Tibial artery (tissue), 4 donors: ENCODE measurements around the gene DSCAM.

ENCODE experiments used
- DNase-seq, 2 donors: peaks; one replicate each; pipeline ENCODE4 v3.0.0-alpha.2; 2019
- H3K27ac ChIP-seq, 2 donors: fragments of 200-600 bp; sonication (generic) in 1 of 2; 1 replicate in 1 of 2; 2 replicates in 1 of 2; pipeline ENCODE4 v1.5.1; 2018 to 2019; ENCODE audit warnings: mild to moderate bottlenecking in 1 of 2
- H3K27me3 ChIP-seq, 2 donors: fragments of 200-600 bp; sonication (generic) in 1 of 2; one replicate each; pipeline versions ENCODE4 v1.5.1 to v1.6.0; 2016 to 2019
- H3K36me3 ChIP-seq, 3 donors: fragments of 200-600 bp; sonication (generic) in 2 of 3; one replicate each; pipeline ENCODE4 v1.5.1; 2016 to 2019; ENCODE audit warnings: mild to moderate bottlenecking in 2 of 3
- H3K4me1 ChIP-seq, 4 donors: fragments of 200-600 bp; sonication (generic) in 2 of 4; 1 replicate in 3 of 4; 2 replicates in 1 of 4; pipeline ENCODE4 v1.5.1; 2016 to 2019
- H3K4me3 ChIP-seq, 2 donors: fragments of 200-600 bp; sonication (generic) in 1 of 2; 1 replicate in 1 of 2; 2 replicates in 1 of 2; pipeline ENCODE4 v1.5.1; 2018 to 2019; ENCODE audit warnings: mild to moderate bottlenecking in 2 of 2
- H3K9me3 ChIP-seq, 3 donors: fragments of 200-600 bp; sonication (generic) in 1 of 3; one replicate each; pipeline ENCODE4 v1.5.1; 2016 to 2019
- CTCF ChIP-seq, 2 experiments: fragments of 200-600 bp in 1 of 2; fragments of 450-650 bp in 1 of 2; IDR thresholded peaks; one replicate each; pipeline ENCODE4 v1.5.1; 2017 to 2019; ENCODE audit warnings: antibody characterized with exemption in 2 of 2, mild to moderate bottlenecking in 1 of 2, moderate library complexity in 1 of 2
- intact Hi-C: fragments of 100-400 bp; cut with DNase I; formaldehyde crosslinking; loops from one replicate; pipeline ENCODE4 v1.15.0; 2023; ENCODE audit warnings: low total_unique reads

DSCAM gene

GRCh38 chr21:40803101-40803500 lies 43.9 kb downstream of the DSCAM start:
- H3K4me3 ChIP-seq, result no peak overlapping the region
- no peak for DNase-seq
- H3K27me3 ChIP-seq, result no peaks in the 10 kb centered on the region
- no peaks in the 10 kb centered on the region for H3K36me3 ChIP-seq
- H3K27ac ChIP-seq, result no peak overlapping the region
- intact Hi-C loops, result no loop called here
- no peaks in the 10 kb centered on the region for H3K4me1 ChIP-seq
- TF ChIP-seq CTCF (IDR thresholded peaks at IDR 0.05), result no peak
- peaks cover 0 to 23% (median 22%) of the 10 kb centered on the region in 3 donors for H3K9me3 ChIP-seq

GRCh38 chr21:40800126-40800525 lies 46.8 kb downstream of the DSCAM start:
- Histone ChIP-seq H3K27ac (no peak overlapping the region), H3K36me3 (no peaks in the 10 kb centered on the region), H3K27me3 (no peaks in the 10 kb centered on the region), H3K4me1 (no peaks in the 10 kb centered on the region), H3K4me3 (no peak overlapping the region), H3K9me3 (peaks cover 0 to 23% (median 22%) of the 10 kb centered on the region in 3 donors)
- intact Hi-C loops, result no loop called here
- DNase-seq, result no peak
- no peak for TF ChIP-seq CTCF (IDR thresholded peaks at IDR 0.05)

GRCh38 chr21:40797891-40798290 lies 49.1 kb downstream of the DSCAM start:
- intact Hi-C loops, result no loop called here

GRCh38 chr21:40797410-40797809 lies 49.5 kb downstream of the DSCAM start:
- no peak for DNase-seq

More at GRCh38 chr21:40797891-40798290, 49.1 kb downstream of the DSCAM start:
- Histone ChIP-seq H3K36me3 (no peaks in the 10 kb centered on the region), H3K4me3 (no peak overlapping the region), H3K9me3 (peaks cover 0 to 23% (median 22%) of the 10 kb centered on the region in 3 donors), H3K27ac (no peak overlapping the region), H3K27me3 (no peaks in the 10 kb centered on the region), H3K4me1 (no peaks in the 10 kb centered on the region)
- no peak for DNase-seq
- no peak for TF ChIP-seq CTCF (IDR thresholded peaks at IDR 0.05)

GRCh38 chr21:40796464-40796863 lies 50.5 kb downstream of the DSCAM start:
- H3K36me3 ChIP-seq, result no peaks in the 10 kb centered on the region
- peaks cover 0 to 22% (median 17%) of the 10 kb centered on the region in 3 donors for H3K9me3 ChIP-seq
- H3K4me3 ChIP-seq, result no peak overlapping the region
- no peak for DNase-seq
- intact Hi-C loops, result no loop called here
- H3K27ac ChIP-seq, result no peak overlapping the region
- no peaks in the 10 kb centered on the region for H3K4me1 ChIP-seq
- TF ChIP-seq CTCF (IDR thresholded peaks at IDR 0.05), result no peak
- no peaks in the 10 kb centered on the region for H3K27me3 ChIP-seq

More at GRCh38 chr21:40797410-40797809, 49.5 kb downstream of the DSCAM start:
- Histone ChIP-seq H3K9me3 (peaks cover 0 to 23% (median 22%) of the 10 kb centered on the region in 3 donors), H3K4me1 (no peaks in the 10 kb centered on the region), H3K27ac (no peak overlapping the region), H3K27me3 (no peaks in the 10 kb centered on the region), H3K4me3 (no peak overlapping the region), H3K36me3 (no peaks in the 10 kb centered on the region)
- no peak for TF ChIP-seq CTCF (IDR thresholded peaks at IDR 0.05)
- intact Hi-C loops, result no loop called here

- H3K36me3 ChIP-seq, result no peaks in the 10 kb centered on the region
- no peaks in the 10 kb centered on the region for H3K27me3 ChIP-seq
- no peak for DNase-seq
- no peak overlapping the region for H3K27ac ChIP-seq
- no peak for TF ChIP-seq CTCF (IDR thresholded peaks at IDR 0.05)
- no peak overlapping the region for H3K4me3 ChIP-seq
- peaks cover 0 to 16% (median 10%) of the 10 kb centered on the region in 3 donors for H3K9me3 ChIP-seq
- H3K4me1 ChIP-seq, result no peaks in the 10 kb centered on the region
- intact Hi-C loops, result no loop called here
Measured at GRCh38 chr21:40795313-40795712, 51.6 kb downstream of the DSCAM start.
